Fibroblast of lung (primary cell): ENCODE results near the gene STAC.

Experiments used
- CTCF ChIP-seq, 2 donors: IDR thresholded peaks in 1 of 2; conservative IDR thresholded peaks in 1 of 2; 1 replicate in 1 of 2; 2 replicates in 1 of 2; pipeline ENCODE4 v1.5.1; 2011 to 2012; ENCODE audit warnings: low read length in 2 of 2, control low read depth in 1 of 2, inconsistent platforms in 1 of 2, low read depth in 1 of 2, mild to moderate bottlenecking in 1 of 2
- EZH2 ChIP-seq: IDR thresholded peaks from 2 replicates; pipeline ENCODE4 v1.5.1; 2012; ENCODE audit warnings: low read length, control low read depth, mild to moderate bottlenecking; ENCODE audit errors: missing control alignments

DNA sequence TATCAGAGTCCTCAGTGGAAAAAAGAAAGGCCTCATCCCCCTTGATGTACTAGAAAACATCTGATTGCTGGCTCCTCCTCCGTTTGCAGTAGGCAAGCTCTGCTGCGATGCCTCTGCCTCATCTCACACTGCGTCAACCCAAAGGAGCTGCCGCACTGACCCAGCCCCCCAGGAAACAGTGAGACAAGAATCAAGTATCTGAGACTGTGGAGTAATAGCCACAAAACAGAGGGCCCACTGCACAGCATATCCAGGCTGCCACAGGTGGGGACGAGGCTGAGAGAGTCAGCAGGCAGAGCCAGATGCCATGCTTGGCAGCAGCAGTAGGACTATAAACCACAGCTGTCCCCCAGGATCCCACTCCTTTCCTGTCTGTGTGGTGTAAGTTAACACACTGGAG lies 165.9 kb downstream of the STAC start:
- TF ChIP-seq CTCF (conservative IDR thresholded peaks at IDR 0.05 in 1 of 2, IDR thresholded peaks at IDR 0.05 in 1 of 2; ENCODE audit: low read depth in 1 of 2, low read length in 2 of 2) (no peak), EZH2 (no peak)
